GF-D8 (cell line): Measurements from ENCODE around the gene ARMC9.
"Not testable (repeated sequence)": the region's sequence is repeated elsewhere in the genome, so short reads cannot be mapped to it uniquely, and the experiment has no call there.

Experiments
- DNase-seq: peaks from one replicate; lab custom pipeline; 2025; lab: John Stamatoyannopoulos, UW

The ARMC9 gene

DNA sequence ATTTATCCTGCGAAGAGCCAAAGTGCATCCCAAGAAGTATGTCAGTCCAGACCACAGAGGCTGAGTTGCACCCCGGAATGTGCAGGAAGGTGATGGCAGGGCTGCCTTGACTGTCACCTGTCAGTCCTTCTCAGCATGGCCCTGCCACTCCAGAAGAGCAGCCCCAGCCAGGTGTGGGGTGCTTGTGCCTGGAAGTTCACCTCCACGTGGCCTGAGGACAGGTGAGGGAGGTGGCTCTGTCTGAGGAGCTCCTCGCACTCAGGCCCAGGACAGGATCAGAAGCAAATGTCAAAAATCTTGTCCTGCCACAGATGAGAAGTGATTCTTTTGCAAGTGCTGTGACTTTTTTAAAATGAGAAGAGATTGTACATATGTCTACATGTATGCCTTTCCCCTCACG, 165.6 kb downstream of the ARMC9 start:
- DNase-seq, result no peak

- no peak for DNase-seq
These were observed 166.8 kb downstream of the ARMC9 start for GRCh38 chr2:231364961-231365810.

DNA sequence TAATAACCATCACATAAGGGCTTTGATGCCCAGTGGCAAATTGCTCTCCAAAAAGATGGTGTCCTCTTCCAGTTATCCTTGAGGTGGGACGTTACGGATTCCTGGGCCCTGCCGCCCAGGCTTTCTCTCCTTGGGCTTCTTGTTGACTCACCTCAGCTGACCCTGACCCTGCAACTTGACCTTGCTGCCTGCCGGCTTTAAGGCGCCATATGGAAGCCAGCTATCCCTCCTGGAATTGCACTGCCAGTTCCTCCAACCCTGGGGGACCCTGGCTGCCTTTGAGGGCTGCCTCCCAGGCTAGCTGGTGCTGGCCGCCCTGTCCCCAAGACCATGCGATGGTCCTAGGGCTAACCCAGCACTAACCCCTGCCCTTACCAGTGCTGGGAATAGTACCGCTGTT, 168.7 kb downstream of the ARMC9 start:
- DNase-seq, result no peak

GRCh38 chr2:231369580-231370428, 171.4 kb downstream of the ARMC9 start:
- no peak for DNase-seq

GRCh38 chr2:231370429-231370748, 172.0 kb downstream of the ARMC9 start:
- no peak for DNase-seq

DNA sequence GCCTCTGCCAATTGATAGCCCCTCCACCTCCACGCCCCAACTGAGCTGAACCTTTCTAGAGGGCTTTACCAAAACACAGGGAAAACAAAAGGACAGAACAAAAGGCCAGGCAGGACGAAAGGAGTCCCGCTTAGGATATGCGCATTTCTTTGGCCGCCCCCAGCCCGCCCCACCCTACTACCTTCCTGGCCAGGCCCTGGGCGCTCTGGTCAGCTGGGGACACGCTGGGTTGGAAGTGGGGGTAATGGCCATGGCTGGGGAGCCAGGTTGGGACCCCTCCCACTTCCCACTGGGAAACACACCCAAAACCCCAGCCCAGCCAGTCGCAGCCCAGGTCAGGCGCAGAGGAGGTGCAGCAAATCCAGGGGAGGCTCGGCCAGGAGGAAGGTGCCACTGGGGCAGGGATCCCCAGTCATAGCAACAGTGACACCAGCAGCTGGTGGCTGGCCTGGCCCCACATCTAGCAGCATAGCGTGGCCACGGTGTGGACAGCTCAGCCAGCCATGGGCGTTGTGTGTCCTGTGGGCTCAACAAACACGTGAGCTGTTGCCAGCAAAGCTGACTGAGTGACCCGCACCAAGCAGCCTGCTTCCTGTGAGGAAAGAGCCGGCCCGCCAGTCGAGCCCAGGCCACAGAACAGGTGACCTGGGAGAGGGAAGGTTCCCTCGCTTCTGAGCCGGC, 172.5 kb downstream of the ARMC9 start:
- DNase-seq, result no peak

DNA sequence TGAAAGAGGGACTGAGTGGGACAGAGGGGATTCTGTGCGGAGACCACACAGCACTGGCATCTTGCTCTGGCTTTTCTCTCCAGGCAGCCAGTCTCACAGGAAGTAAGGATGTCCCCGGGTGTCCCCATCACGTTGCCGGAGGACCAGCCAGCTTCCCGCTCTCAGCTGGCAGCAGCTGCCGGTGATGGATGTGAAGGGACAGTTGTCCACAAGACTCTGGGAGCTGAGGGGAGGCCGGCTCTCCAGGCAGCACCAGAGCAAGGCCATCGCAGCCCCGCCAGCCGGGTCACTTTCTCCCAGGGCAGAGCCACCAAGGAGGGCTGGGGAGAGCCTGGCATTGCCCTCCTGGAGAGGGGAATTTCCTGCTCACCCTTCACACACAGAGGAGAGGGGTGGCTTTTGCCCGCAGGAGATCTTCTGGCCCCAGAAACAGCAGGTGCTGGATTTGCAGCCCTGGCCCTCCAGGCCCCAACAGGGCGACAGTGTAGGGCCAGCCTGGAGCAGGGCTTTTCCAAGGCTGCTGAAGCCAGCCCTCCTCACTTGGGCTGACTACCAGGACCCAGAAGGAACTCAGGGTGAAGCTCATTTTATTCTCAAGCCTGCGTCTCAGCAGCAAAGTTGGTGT, 173.1 kb downstream of the ARMC9 start:
- no peak for DNase-seq

DNA sequence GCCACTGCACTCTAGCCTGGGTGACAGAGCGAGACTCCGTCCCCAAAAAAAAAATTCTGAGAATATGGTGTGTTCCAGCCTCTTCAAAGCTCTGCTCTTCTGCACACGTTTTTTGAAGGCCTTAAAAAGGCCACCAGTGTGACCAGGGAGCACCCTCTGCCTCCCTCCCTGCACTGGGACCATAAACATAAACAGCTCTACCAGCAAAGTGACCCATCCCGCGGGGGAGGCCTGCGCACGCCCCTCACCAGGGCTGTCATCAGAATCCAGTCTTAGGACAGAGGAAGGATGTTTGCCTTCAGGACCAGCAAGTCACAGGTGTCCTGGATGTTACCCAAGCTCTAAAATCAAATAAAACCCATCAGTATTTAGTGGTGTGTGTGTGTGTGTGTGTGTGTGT, 173.9 kb downstream of the ARMC9 start:
- no peak for DNase-seq

- no peak for DNase-seq
These were observed 174.8 kb downstream of the ARMC9 start for GRCh38 chr2:231373184-231373583.

DNA sequence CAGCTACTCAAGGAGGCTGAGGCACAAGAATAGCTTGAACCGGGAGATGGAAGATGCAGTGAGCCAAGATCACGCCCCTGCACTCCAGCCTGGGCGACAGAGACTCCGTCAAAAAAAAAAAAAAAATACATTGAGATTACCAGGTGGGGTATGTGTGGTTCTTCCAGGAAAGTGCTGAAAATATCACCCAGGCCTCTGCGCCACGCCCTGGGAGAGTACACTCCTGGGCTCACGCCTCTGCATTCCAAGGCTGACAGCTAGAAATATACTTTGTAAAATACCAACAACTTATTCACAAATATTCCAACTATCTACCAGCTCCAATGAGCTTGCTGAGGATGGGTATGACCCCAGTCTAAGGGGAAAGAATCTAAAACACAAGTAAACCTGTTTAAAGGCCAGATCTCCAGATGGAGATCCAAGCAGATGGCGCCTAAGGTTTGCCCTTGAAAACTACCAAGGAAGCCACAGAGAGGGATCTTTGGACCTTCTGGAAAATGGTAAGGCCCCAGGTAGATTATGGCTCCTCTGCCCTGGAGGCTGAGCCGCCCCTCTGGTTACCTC, 175.4 kb downstream of the ARMC9 start:
- no peak for DNase-seq

DNA sequence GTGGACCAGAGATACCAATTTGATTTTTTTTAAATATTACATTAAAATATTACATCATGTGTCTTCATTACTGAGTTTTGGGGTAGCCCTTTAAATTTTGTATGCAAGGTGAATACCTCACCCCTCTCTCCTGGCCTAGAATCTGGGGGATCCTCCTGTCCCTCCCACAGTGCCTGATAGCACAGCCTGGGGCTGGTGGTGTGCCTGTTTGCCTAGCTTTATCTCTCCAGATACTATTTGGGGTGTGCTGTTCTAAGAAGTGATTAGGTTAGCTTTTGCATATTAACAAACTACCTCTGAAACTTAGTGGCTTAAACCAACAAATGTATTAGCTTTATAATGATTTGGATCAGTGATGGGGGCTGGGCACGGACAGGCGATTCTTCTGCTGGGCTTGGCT, 176.3 kb downstream of the ARMC9 start:
- no peak for DNase-seq

DNA sequence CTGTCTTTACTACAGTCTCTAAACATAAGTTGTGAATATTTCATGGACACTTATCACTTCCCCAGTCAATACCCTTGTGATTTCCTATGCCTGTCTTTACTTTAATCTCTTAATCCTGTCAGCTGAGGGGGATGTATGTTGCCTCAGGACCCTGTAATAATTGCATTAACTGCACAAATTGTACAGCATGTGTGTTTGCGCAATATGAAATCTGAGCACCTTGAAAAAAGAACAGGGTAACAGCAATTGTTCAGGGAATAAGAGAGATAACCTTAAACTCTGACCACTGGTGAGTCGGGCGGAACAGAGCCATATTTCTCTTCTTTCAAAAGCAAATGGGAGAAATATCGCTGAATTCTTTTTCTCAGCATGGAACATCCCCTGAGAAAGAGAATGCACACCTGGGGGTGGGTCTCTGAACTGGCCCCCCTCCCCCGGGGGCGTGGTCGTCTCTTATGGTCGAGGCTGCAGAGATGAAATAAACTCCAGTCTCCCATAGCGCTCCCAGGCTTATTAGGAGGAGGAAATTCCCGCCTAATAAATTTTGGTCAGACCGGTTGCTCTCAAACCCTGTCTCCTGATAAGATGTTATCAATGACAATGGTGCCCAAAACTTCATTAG, 177.7 kb downstream of the ARMC9 start:
- DNase-seq, result not testable (repeated sequence)

GRCh38 chr2:231376857-231377256, 178.4 kb downstream of the ARMC9 start:
- no peak for DNase-seq

- no peak for DNase-seq
These were observed 179.7 kb downstream of the ARMC9 start for GRCh38 chr2:231378026-231378722.

DNA sequence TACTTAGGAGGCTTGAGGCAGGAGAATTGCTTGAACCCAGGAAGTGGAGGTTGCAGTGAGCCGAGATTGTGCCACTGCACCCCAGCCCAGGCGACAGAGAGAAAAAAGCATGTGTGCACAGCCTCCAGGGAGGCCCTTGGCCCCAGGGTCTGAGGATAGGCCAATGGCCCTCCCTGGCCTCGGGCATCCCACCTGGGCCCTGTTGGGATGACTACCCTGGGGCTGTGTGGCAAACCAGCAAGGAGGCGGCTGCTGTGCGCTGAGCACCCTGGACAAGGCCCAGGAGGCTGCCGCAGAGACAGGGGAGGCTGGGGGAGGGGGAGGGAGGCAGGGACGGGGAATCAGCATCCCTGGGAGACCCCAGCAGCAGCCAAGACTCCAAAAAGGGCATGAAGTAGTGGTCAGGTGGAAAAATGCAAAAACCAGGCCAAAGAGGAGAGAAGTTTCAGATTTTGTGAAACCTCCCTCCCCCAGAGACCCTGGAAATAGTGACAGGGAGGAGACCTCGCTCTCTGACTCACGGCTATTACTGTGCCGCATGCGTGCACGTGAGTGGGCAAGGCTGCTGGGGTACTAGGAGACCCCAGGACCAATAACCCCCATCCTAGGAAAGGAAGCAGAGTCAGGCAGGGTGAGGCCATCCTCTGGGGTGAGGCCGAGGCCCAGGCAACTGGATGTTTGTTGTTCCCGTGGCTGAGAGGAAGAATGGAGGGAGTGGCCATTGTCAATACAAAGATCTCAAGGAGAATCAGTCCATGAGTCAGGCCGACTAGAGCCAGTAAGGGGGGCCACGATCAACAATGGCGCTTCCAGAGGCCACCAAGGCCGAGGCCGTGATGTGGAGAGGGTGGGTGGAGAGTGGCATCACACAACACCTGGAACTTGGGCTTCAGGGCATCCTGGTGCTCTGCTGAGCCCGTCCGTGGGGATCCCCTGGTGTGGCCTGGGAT, 181.1 kb downstream of the ARMC9 start:
- DNase-seq, result no peak

- no peak for DNase-seq
These were observed 181.9 kb downstream of the ARMC9 start for GRCh38 chr2:231380307-231380706.

- DNase-seq, result no peak
These were observed 182.8 kb downstream of the ARMC9 start for GRCh38 chr2:231380991-231381847.

DNA sequence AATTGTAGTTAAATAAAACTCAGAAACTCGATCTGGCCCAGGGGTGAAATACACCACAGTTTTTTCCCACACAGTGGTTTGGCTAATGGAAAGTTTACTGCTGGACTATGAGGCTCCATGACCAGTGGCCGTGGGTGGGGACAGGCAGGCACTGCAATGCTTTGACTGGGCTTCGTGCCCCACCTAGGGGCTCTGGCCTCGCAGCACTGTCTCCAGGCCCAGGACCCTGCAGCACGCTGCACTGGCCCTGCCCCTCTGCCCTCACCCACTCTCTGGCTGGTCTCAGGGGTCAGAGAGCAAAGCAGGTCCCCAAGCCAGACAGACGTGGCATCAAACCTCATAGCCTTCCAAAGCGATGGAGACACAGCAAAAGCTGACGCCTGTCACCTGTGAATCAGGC, 183.7 kb downstream of the ARMC9 start:
- DNase-seq, result no peak
